IMR-90 (cell line): ENCODE measurements around the gene RNASET2. TPM values are rescaled to one million over a fixed set of nuclear protein-coding genes. Genes with fewer than 3 reads are reported as not detected.

Source experiments
- ATAC-seq: fragments of 200-7000 bp; cut with Tn5 transposase; 2 replicates; pipeline ENCODE4 v1.9.1; 2020; ENCODE audit warnings: low read depth, mild to moderate bottlenecking, moderate library complexity
- BruUV-seq: library from RNA; stranded (reverse); fragments of 400-500 nt; replicated peaks from 2 replicates; lab custom pipeline; 2021; lab: Mats Ljungman, UMichigan
- CTCF ChIA-PET: fragments of 300-600 bp; formaldehyde crosslinking; extraction: SDS; loops from one replicate; lab custom pipeline; 2021; ENCODE audit warnings: antibody characterized with exemption; lab: Yijun Ruan, JAX
- POLR2A ChIA-PET: fragments of 300-600 bp; sonication (Branson Sonifier 250); formaldehyde crosslinking; loops from one replicate; lab custom pipeline; 2022; ENCODE audit warnings: antibody characterized with exemption; ENCODE audit not compliant: unreplicated experiment; lab: Charles Lee
- DNase-seq: peaks from one replicate; pipeline ENCODE4 v3.0.0; 2013
- H2AFZ ChIP-seq: replicated peaks from 2 replicates; pipeline ENCODE3; 2013; ENCODE audit warnings: low read length, mild to moderate bottlenecking; ENCODE audit not compliant: poor library complexity
- H2AK5ac ChIP-seq: 2 replicates; pipeline ENCODE4 v1.6.1; 2013; ENCODE audit warnings: low read depth, low read length, inconsistent platforms
- H2AK9ac ChIP-seq: replicated peaks from 2 replicates; pipeline ENCODE3; 2013; ENCODE audit warnings: mild to moderate bottlenecking, low read depth, low read length, moderate library complexity; ENCODE audit not compliant: poor library complexity
- H2BK120ac ChIP-seq: 2 replicates; pipeline ENCODE4 v1.6.1; 2013; ENCODE audit warnings: low read depth, low read length, inconsistent platforms
- H2BK15ac ChIP-seq: 3 replicates; pipeline ENCODE4 v1.6.1; 2013; ENCODE audit warnings: low read depth, low read length, inconsistent platforms
- H2BK20ac ChIP-seq: 2 replicates; pipeline ENCODE4 v1.6.1; 2013; ENCODE audit warnings: low read depth, mild to moderate bottlenecking, inconsistent platforms, low read length, moderate library complexity
- H2BK5ac ChIP-seq: 2 replicates; pipeline ENCODE4 v1.6.1; 2013; ENCODE audit warnings: mild to moderate bottlenecking, low read depth, low read length, inconsistent platforms; ENCODE audit not compliant: poor library complexity, severe bottlenecking
- H3K14ac ChIP-seq: replicated peaks from 2 replicates; pipeline ENCODE4 v1.6.1; 2013; ENCODE audit warnings: low read depth, low read length, inconsistent platforms
- H3K18ac ChIP-seq: 2 replicates; pipeline ENCODE4 v1.6.1; 2013; ENCODE audit warnings: low read depth, low read length, control low read depth
- H3K23ac ChIP-seq: 2 replicates; pipeline ENCODE4 v1.6.1; 2013; ENCODE audit warnings: low read depth, low read length, inconsistent platforms
- H3K27ac ChIP-seq: 2 replicates; pipeline ENCODE4 v1.5.1; 2013; ENCODE audit warnings: mild to moderate bottlenecking, control low read depth, low read length; ENCODE audit not compliant: insufficient read depth
- H3K27me3 ChIP-seq: 2 replicates; pipeline ENCODE4 v1.6.1; 2013; ENCODE audit warnings: low read length; ENCODE audit not compliant: control insufficient read depth, insufficient read depth
- H3K36me3 ChIP-seq: 2 replicates; pipeline ENCODE4 v1.6.1; 2013; ENCODE audit warnings: low read length, mixed read lengths; ENCODE audit not compliant: control insufficient read depth, insufficient read depth
- H3K4ac ChIP-seq: 2 replicates; pipeline ENCODE4 v1.6.1; 2013; ENCODE audit warnings: low read depth, low read length, inconsistent platforms
- H3K4me1 ChIP-seq: 2 replicates; pipeline ENCODE4 v1.6.1; 2013; ENCODE audit warnings: low read length, mixed read lengths; ENCODE audit not compliant: control insufficient read depth, insufficient read depth
- H3K4me2 ChIP-seq: 2 replicates; pipeline ENCODE4 v1.6.1; 2013; ENCODE audit warnings: low read depth, mild to moderate bottlenecking, control low read depth, low read length, moderate library complexity
- H3K4me3 ChIP-seq: 2 replicates; pipeline ENCODE4 v1.5.1; 2013; ENCODE audit warnings: low read depth, mild to moderate bottlenecking, control low read depth, low read length, moderate library complexity; ENCODE audit not compliant: insufficient read depth
- H3K56ac ChIP-seq: 2 replicates; pipeline ENCODE4 v1.6.1; 2013; ENCODE audit warnings: low read length, inconsistent platforms; ENCODE audit not compliant: insufficient read depth; ENCODE audit errors: extremely low read depth
- H3K79me1 ChIP-seq, 2 experiments: 2 replicates each; pipeline ENCODE4 v1.6.1; 2013; ENCODE audit warnings: low read length in 2 of 2, inconsistent platforms in 1 of 2, low read depth in 1 of 2
- H3K9ac ChIP-seq: 2 replicates; pipeline ENCODE4 v1.6.1; 2013; ENCODE audit warnings: low read depth, low read length, control low read depth
- H3K9me1 ChIP-seq: 2 replicates; pipeline ENCODE4 v1.6.1; 2013; ENCODE audit warnings: low read length, inconsistent platforms; ENCODE audit not compliant: insufficient read depth
- H3K9me3 ChIP-seq: 2 replicates; pipeline ENCODE4 v1.6.1; 2013; ENCODE audit warnings: low read length; ENCODE audit not compliant: control insufficient read depth, insufficient read depth
- H4K20me1 ChIP-seq: 2 replicates; pipeline ENCODE4 v1.6.1; 2013; ENCODE audit warnings: low read length, inconsistent platforms; ENCODE audit not compliant: insufficient read depth
- H4K5ac ChIP-seq: 2 replicates; pipeline ENCODE4 v1.6.1; 2013; ENCODE audit warnings: mild to moderate bottlenecking, low read depth, low read length, control low read depth
- H4K8ac ChIP-seq, 2 experiments: 2 replicates each; pipeline ENCODE4 v1.6.1; 2013; ENCODE audit warnings: low read depth in 2 of 2, low read length in 2 of 2, control low read depth in 1 of 2, inconsistent platforms in 1 of 2
- H4K91ac ChIP-seq: 2 replicates; pipeline ENCODE4 v1.6.1; 2013; ENCODE audit warnings: low read depth, low read length, inconsistent platforms; ENCODE audit not compliant: insufficient read depth
- CHD1 ChIP-seq: IDR thresholded peaks from 2 replicates; pipeline ENCODE4 v1.6.1; 2012; ENCODE audit warnings: low read depth, low read length, improper control_type of control experiment
- FOS ChIP-seq: fragments of 150-350 bp; IDR thresholded peaks from 2 replicates; pipeline ENCODE4 v1.6.1; 2016; ENCODE audit warnings: low read depth, low read length
- MAFK ChIP-seq: IDR thresholded peaks from 2 replicates; pipeline ENCODE4 v1.6.1; 2012; ENCODE audit warnings: low read depth, low read length, improper control_type of control experiment
- MAZ ChIP-seq: IDR thresholded peaks from 2 replicates; pipeline ENCODE4 v1.6.1; 2012; ENCODE audit warnings: low read depth, mild to moderate bottlenecking, low read length, improper control_type of control experiment, moderate library complexity, borderline replicate concordance
- MXI1 ChIP-seq: IDR thresholded peaks from 2 replicates; pipeline ENCODE4 v1.6.1; 2012; ENCODE audit warnings: low read depth, mild to moderate bottlenecking, low read length, moderate library complexity, borderline replicate concordance
- WGBS, 2 experiments: methylation state at CpG; one replicate each; pipeline versions ENCODE4 v1.1.5 to v1.1.7; 2013; ENCODE audit warnings: missing lambda C conversion rate in 2 of 2; ENCODE audit not compliant: insufficient read length in 1 of 2; ENCODE audit errors: extremely low coverage in 2 of 2; 5-methylcytosine and 5-hydroxymethylcytosine counted together
- dilution Hi-C: fragments of 300-500 bp; cut with HindIII; formaldehyde crosslinking; loops from one replicate; pipeline ENCODE4 v1.14.3; 2018; ENCODE audit warnings: low sequenced_read_pairs; ENCODE audit not compliant: unreplicated experiment
- in situ Hi-C: fragments of 300-500 bp; cut with MboI; formaldehyde crosslinking; loops from 3 replicates; pipeline ENCODE4 v1.14.3; 2019; ENCODE audit warnings: low sequenced_read_pairs, inconsistent platforms, mixed read lengths
- intact Hi-C: fragments of 100-400 bp; cut with micrococcal nuclease; formaldehyde crosslinking; loops from 2 replicates; pipeline ENCODE4 v1.10.0; 2022
- polyA plus RNA-seq, 3 experiments: library from polyadenylated mRNA; depleted of rRNA; stranded (reverse); fragments of >200 nt; gene quantifications; 2 replicates each; pipeline ENCODE4 v1.2.3, GENCODE V29; 2012; ENCODE audit warnings: low replicate concordance in 1 of 3
- total RNA-seq: library from RNA; depleted of rRNA; stranded (reverse); fragments of >200 nt; gene quantifications from 2 replicates; pipeline ENCODE4 v1.2.3, GENCODE V29; 2012
- TF ChIP-seq, protein P1 (sequence below): conservative IDR thresholded peaks from 2 replicates; pipeline ENCODE4 v1.5.1; 2012; ENCODE audit warnings: mild to moderate bottlenecking, low read depth, low read length, improper control_type of control experiment

RNASET2 gene
- total and polyA plus RNA-seq, 2 of the 4 experiments (the other 2 are of a cell fraction), result 13.6 to 24.9 TPM

DNA sequence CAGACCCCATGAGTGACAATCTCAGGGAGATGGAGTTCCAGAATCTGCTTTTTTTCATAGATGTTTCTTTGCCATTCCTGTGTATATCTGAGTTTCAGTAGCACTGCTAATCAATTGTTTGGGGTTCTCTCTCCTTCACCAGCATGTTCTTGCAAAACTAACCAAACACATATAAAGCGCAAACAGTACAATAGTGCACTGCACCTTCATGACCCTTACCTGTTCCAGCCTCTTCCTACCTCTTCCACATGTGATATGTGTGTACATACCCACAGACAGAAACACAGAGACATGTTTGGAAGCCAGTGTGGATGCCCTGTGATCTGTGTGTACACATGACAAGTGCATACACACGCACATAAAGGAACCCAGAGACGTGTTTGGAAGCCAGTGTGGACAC lies 41.0 kb upstream of the RNASET2 start:
- ChIA-PET CTCF (no interaction called here), POLR2A (no interaction called here)
- Histone ChIP-seq H3K23ac (peak overlapping the region; percentile 84), H3K27me3 (no peaks in the 10 kb centered on the region), H4K8ac (peak overlapping the region in 1 of 2 experiments; percentile 69; a peak in 2 of 4 replicates), H3K9me1 (peaks cover 3% of the 10 kb centered on the region; the same call in 1 of the 2 replicates), H3K4me1 (peaks cover 9% of the 10 kb centered on the region), H2BK15ac (no peak overlapping the region), H3K9ac (peak overlapping the region; percentile 13), H3K4me3 (peak overlapping the region; percentile 59), H3K79me1 (peaks cover 26 to 37% of the 10 kb centered on the region in 2 experiments), H3K9me3 (no peaks in the 10 kb centered on the region), H3K27ac (no peak overlapping the region), H4K5ac (0 out of 2 replicates have a peak overlapping the region, but pooled peaks have one; percentile 9), H2AFZ (peak overlapping the region; percentile 94), H2AK5ac (no peak overlapping the region), H3K4ac (0 out of 2 replicates have a peak overlapping the region, but pooled peaks have one; percentile 39), H3K56ac (no peak overlapping the region), H3K18ac (no peak overlapping the region), H2BK5ac (no peak overlapping the region), H4K20me1 (peaks cover 8% of the 10 kb centered on the region; the same call in 1 of the 2 replicates), H2BK20ac (no peak overlapping the region), H2BK120ac (no peak overlapping the region), H4K91ac (no peak overlapping the region), H3K14ac (peak overlapping the region; percentile 16; the same call in 1 of the 2 replicates), H3K4me2 (peak overlapping the region; percentile 86), H3K36me3 (no peaks in the 10 kb centered on the region; the same call in 1 of the 2 replicates), H2AK9ac (peak overlapping the region; percentile 79)
- in situ Hi-C loops (loop anchor here (25.0 kb wide), 1 partner anchor 360 kb away; the partner anchor contains the start of gene RPS6KA2), intact Hi-C loops (loop anchor here (1.0 to 10.0 kb wide), 3 partner anchors 38 to 543 kb away; partner anchors contain the start of gene RPS6KA2), dilution Hi-C loops (no loop called here)
- WGBS, 2 experiments, result 75% methylated on average over 2 of the region's 3 CpGs; no CpG with 5 or more reads in 1 of the 2 experiments
- BruUV-seq, result no TSS peak
- no peak for ATAC-seq
- no peak for DNase-seq
- TF ChIP-seq MAZ (no peak), MAFK (no peak), CHD1 (no peak), FOS (no peak), MXI1 (no peak)
- TF ChIP-seq, protein P1, sequence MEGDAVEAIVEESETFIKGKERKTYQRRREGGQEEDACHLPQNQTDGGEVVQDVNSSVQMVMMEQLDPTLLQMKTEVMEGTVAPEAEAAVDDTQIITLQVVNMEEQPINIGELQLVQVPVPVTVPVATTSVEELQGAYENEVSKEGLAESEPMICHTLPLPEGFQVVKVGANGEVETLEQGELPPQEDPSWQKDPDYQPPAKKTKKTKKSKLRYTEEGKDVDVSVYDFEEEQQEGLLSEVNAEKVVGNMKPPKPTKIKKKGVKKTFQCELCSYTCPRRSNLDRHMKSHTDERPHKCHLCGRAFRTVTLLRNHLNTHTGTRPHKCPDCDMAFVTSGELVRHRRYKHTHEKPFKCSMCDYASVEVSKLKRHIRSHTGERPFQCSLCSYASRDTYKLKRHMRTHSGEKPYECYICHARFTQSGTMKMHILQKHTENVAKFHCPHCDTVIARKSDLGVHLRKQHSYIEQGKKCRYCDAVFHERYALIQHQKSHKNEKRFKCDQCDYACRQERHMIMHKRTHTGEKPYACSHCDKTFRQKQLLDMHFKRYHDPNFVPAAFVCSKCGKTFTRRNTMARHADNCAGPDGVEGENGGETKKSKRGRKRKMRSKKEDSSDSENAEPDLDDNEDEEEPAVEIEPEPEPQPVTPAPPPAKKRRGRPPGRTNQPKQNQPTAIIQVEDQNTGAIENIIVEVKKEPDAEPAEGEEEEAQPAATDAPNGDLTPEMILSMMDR, result no peak
